HFFc6 (cell line): ENCODE data around the gene RBM20. TPM values are rescaled to one million over a fixed set of nuclear protein-coding genes. Genes with fewer than 3 reads are reported as not detected.

Experiments used
- DNase-seq: peaks from one replicate; pipeline ENCODE4 v3.0.0-alpha.2; 2018
- H3K27ac Mint-ChIP-seq: 2 replicates; pipeline ENCODE4 v1.8.0; 2020; ENCODE audit warnings: mild to moderate bottlenecking, mixed read lengths
- H3K27me3 Mint-ChIP-seq: 2 replicates; pipeline ENCODE4 v1.8.0; 2021; ENCODE audit warnings: mild to moderate bottlenecking, moderate library complexity, mixed read lengths; ENCODE audit not compliant: insufficient read depth
- H3K36me3 Mint-ChIP-seq: 2 replicates; pipeline ENCODE4 v1.8.0; 2021; ENCODE audit warnings: low read depth, mixed read lengths
- H3K4me1 Mint-ChIP-seq: 2 replicates; pipeline ENCODE4 v1.8.0; 2020; ENCODE audit warnings: low read depth, mixed read lengths
- H3K4me3 Mint-ChIP-seq: 2 replicates; pipeline ENCODE4 v1.8.0; 2020; ENCODE audit warnings: mild to moderate bottlenecking, moderate library complexity, mixed read lengths
- H3K9me3 Mint-ChIP-seq: 2 replicates; pipeline ENCODE4 v1.8.0; 2020; ENCODE audit warnings: mild to moderate bottlenecking, mixed read lengths
- total RNA-seq, 6 experiments: library from RNA; stranded (reverse); fragmentation: NEBNext Ultra II Directional; extraction: Animal tissue kit (Norgen Biotek cat#: 25700); gene quantifications; 2 replicates in 1 of 6; 3 replicates in 5 of 6; pipeline ENCODE4 v1.2.3, GENCODE V29; 2021
- TF ChIP-seq, protein P1 (sequence below): fragments of 200-600 bp; sonication (generic); IDR thresholded peaks from 2 replicates; pipeline ENCODE4 v1.5.0; 2021; ENCODE audit warnings: antibody characterized with exemption, mild to moderate bottlenecking

The RBM20 gene
- total RNA-seq, 6 experiments from 2014 or later: not detected

- no peak for DNase-seq
- TF ChIP-seq, protein P1, sequence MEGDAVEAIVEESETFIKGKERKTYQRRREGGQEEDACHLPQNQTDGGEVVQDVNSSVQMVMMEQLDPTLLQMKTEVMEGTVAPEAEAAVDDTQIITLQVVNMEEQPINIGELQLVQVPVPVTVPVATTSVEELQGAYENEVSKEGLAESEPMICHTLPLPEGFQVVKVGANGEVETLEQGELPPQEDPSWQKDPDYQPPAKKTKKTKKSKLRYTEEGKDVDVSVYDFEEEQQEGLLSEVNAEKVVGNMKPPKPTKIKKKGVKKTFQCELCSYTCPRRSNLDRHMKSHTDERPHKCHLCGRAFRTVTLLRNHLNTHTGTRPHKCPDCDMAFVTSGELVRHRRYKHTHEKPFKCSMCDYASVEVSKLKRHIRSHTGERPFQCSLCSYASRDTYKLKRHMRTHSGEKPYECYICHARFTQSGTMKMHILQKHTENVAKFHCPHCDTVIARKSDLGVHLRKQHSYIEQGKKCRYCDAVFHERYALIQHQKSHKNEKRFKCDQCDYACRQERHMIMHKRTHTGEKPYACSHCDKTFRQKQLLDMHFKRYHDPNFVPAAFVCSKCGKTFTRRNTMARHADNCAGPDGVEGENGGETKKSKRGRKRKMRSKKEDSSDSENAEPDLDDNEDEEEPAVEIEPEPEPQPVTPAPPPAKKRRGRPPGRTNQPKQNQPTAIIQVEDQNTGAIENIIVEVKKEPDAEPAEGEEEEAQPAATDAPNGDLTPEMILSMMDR: no peak
- peaks cover 7% of the 10 kb centered on the region for H3K4me1 Mint-ChIP-seq
- H3K4me3 Mint-ChIP-seq: no peak overlapping the region
- no peaks in the 10 kb centered on the region for H3K36me3 Mint-ChIP-seq
- no peak overlapping the region for H3K27ac Mint-ChIP-seq
- peaks cover 13% of the 10 kb centered on the region for H3K27me3 Mint-ChIP-seq
- H3K9me3 Mint-ChIP-seq: no peaks in the 10 kb centered on the region
Measured at GRCh38 chr10:110758128-110758765, 114.1 kb downstream of the RBM20 start.

DNA sequence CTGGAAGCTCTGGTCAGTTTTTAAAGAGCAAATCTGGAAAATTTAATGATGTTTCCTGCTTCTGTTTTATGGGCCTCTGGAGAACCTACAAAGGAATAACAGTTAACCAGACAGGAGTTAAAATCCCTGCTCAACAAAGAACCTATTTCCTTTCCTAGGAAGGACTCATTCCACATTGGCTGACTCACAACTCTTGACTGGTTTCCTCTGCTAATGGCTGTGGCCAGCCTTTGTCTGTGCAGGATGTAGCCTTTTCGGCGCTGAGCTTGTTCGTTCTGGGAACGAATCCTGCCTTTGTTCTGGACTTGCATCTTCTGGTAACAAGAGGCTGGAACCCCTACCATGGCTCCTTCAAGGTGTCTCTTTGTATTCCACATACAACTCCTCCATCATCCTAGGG, 114.8 kb downstream of the RBM20 start:
- H3K9me3 Mint-ChIP-seq: no peaks in the 10 kb centered on the region
- H3K36me3 Mint-ChIP-seq: no peaks in the 10 kb centered on the region
- H3K4me1 Mint-ChIP-seq: peaks cover 7% of the 10 kb centered on the region
- TF ChIP-seq, protein P1: no peak
- H3K27ac Mint-ChIP-seq: no peak overlapping the region
- peaks cover 14% of the 10 kb centered on the region for H3K27me3 Mint-ChIP-seq
- no peak overlapping the region for H3K4me3 Mint-ChIP-seq
- peak; percentile 43 for DNase-seq

- H3K9me3 Mint-ChIP-seq: no peaks in the 10 kb centered on the region
- no peak overlapping the region for H3K4me3 Mint-ChIP-seq
Measured at GRCh38 chr10:110759523-110759922, 115.4 kb downstream of the RBM20 start.

GRCh38 chr10:110762109-110762848, 118.1 kb downstream of the RBM20 start:
- Mint-ChIP-seq H3K27me3 (peaks cover 17% of the 10 kb centered on the region), H3K27ac (no peak overlapping the region), H3K36me3 (no peaks in the 10 kb centered on the region), H3K4me1 (peaks cover 7% of the 10 kb centered on the region), H3K9me3 (no peaks in the 10 kb centered on the region), H3K4me3 (no peak overlapping the region)
- TF ChIP-seq, protein P1: no peak
- no peak for DNase-seq

More at GRCh38 chr10:110759523-110759922, 115.4 kb downstream of the RBM20 start:
- peaks cover 7% of the 10 kb centered on the region for H3K4me1 Mint-ChIP-seq
- TF ChIP-seq, protein P1: no peak
- peaks cover 16% of the 10 kb centered on the region for H3K27me3 Mint-ChIP-seq
- no peak overlapping the region for H3K27ac Mint-ChIP-seq
- DNase-seq: no peak
- no peaks in the 10 kb centered on the region for H3K36me3 Mint-ChIP-seq

DNA sequence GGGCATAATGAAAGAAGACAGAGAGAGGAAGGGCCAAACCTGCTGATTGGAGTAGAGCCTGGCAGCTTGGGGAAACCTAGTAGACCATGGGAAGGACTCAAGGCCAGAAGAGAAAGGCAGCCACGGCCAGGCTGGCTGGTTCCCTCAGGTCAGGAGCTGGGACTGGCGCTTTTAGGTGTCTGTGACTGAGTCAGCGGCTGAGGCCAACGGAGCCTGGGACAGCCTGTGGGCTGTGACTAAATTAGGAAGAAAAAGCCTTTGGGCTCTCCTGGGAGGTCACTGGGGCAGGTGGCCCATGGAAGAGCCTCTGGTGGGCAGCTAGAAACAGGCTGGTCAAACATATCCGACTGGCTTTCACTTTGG, 118.7 kb downstream of the RBM20 start:
- TF ChIP-seq, protein P1: no peak
- Mint-ChIP-seq H3K9me3 (no peaks in the 10 kb centered on the region), H3K4me3 (no peak overlapping the region), H3K27ac (no peak overlapping the region), H3K4me1 (peaks cover 7% of the 10 kb centered on the region), H3K36me3 (no peaks in the 10 kb centered on the region), H3K27me3 (peaks cover 17% of the 10 kb centered on the region)
- no peak for DNase-seq
